ENCODE results near the gene ASPA.
"Not testable (repeated sequence)": the region's sequence is repeated elsewhere in the genome, so short reads cannot be mapped to it uniquely, and the experiment has no call there.

Gene ASPA

GRCh38 chr17:3475812-3476610 lies at the start of gene ASPA:
Gene ASPA, plus strand, starts transcription at chr17:3475997. Its CDS starts 163 bp downstream, at chr17:3476160.
- no peak for DNase-seq (ENCODE audit: low read depth, low spot score)

GRCh38 chr17:3433215-3433614 lies 42.6 kb upstream of the ASPA start:
- DNase-seq (ENCODE audit: low read depth, low spot score), result not testable (repeated sequence)

DNA sequence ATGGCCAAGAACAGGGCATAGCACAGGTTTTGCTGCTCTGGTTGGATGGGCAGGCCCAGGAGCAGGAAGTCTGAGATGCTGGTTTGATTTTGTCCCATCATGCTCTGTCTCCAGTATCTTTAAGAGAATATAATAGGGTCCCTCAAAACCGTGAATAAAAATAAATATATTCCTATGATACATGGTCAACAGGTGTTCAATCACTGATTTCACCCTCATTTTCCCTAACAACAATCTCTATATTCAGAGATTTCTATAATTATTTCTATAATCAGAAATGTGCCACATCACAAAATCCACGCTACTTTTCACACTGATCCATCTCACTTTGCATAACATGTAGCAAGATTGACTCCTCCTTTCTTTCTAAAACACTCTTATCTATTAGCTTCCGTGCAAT lies 42.1 kb upstream of the ASPA start, which contains the start of gene OR1E2:
Gene OR1E2 (minus strand): TSS at position 101 of the 400 bp plus-strand sequence. CDS start 0 bp downstream, at position 101.
- no peak for DNase-seq (ENCODE audit: low read depth, low spot score)

GRCh38 chr17:3438368-3438767 lies 37.4 kb upstream of the ASPA start:
- no peak for DNase-seq (ENCODE audit: low read depth, low spot score)

- no peak for DNase-seq (ENCODE audit: low read depth, low spot score)
Measured at GRCh38 chr17:3440451-3440850, 35.3 kb upstream of the ASPA start.

GRCh38 chr17:3447625-3448024 lies 28.2 kb upstream of the ASPA start:
- no peak for DNase-seq (ENCODE audit: low read depth, low spot score)

DNA sequence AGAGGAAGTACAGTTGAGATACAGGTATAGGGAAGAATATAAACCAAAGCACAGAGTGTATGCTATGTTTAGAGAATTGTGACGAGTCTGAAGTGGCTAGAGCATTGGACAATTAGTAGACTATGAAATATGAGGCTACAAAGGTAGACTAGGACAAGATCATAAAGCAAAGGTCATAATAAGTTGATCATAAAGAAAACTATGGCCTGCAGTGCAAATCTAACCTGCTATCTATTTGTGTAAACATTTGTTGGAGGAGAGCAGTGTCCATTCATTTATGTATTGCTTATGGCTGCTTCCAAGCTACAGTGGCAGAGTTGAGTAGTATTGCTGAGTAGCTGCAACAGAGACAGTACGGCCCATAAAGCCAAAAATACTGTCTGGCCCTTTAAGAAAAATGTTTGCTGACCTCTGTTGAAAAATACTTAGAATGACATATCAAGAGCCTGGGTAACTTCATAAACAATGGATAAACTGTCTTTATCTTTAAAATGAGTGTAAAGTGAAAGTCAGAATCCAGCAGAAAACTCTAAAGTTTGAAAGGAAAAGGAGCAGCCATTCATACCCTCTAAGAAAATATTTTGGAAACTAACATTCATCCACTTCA lies 27.6 kb upstream of the ASPA start:
- no peak for DNase-seq (ENCODE audit: low read depth, low spot score)

- DNase-seq (ENCODE audit: low read depth, low spot score), result not testable (repeated sequence)
Measured at GRCh38 chr17:3466355-3466754, 9.4 kb upstream of the ASPA start.

DNA sequence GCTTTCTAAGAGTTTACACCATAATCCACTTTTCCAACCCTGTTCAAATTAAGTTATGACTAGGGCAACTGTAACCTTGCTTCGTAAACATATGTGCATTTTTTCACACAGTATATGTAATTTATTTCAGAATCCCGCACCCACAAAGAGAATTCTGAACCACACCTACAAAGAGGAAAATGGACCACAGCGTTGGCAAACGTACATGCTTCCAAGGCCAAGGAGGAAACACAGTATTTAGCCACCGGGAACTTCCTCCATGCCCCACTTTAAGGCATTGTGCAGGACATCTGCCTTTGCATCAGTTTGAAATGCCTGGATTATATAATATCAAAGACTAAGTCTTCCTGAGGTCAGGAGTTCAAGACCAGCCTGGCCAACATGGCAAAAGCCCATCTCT lies 6.3 kb upstream of the ASPA start:
- DNase-seq (ENCODE audit: low read depth, low spot score), result no peak

- DNase-seq (ENCODE audit: low read depth, low spot score), result no peak
Measured at GRCh38 chr17:3471599-3471998, 4.2 kb upstream of the ASPA start, which contains the start of gene SPATA22. Gene SPATA22, minus strand, starts transcription at chr17:3471819. Its CDS starts 2,494 bp downstream, at chr17:3469325.

GRCh38 chr17:3472137-3472536 lies 3.7 kb upstream of the ASPA start:
- no peak for DNase-seq (ENCODE audit: low read depth, low spot score)

- no peak for DNase-seq (ENCODE audit: low read depth, low spot score)
Measured at GRCh38 chr17:3474212-3474611, 1.6 kb upstream of the ASPA start.

- DNase-seq (ENCODE audit: low read depth, low spot score), result no peak
Measured at GRCh38 chr17:3475251-3475685, 529 bp upstream of the ASPA start.

GRCh38 chr17:3479988-3480387 lies 4.2 kb downstream of the ASPA start:
- DNase-seq (ENCODE audit: low read depth, low spot score), result no peak

DNA sequence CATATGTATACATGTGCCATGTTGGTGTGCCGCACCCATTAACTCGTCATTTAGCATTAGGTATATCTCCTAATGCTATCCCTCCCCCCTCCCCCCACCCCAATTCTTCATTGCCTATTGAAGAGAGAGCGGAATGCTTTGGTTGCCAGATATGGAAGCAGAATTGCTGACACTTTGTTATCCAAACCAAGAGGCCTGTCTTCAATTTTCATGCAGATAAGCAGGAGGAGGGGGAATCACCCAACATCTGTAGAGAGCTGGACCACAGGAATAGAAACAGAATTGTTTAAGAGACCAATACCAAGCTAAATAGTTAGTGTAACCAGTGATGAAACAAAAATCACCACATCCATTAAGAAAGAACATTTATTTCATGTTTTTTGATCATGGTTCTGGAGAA lies 7.1 kb downstream of the ASPA start:
- DNase-seq (ENCODE audit: low read depth, low spot score), result no peak

DNA sequence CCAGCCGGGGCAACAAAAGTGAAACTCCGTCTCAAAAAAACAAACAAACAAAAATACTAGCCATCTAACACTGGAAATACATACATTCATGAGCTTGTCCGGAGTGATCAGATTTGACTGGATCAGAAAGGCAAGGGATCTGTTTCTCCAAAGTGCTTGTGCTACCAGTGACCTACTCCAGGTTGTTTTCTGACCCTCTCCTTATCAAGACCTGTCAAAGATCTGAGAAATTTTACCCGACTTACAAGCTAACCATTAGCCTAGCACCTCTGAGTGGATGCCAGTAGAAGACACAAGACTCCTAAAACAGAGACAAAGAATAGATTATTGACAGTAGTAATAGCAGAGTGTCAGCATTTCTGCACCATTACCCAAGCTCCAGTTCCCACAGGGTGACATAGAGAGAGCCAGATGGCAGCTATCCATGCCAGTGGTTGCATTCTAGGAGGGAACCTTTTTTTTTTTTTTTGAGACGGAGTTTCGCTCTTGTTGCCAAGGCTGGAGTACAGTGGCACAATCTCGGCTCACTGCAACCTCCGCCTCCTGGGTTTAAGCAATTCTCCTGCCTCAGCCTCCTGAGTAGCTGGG lies 9.8 kb downstream of the ASPA start:
- no peak for DNase-seq (ENCODE audit: low read depth, low spot score)

DNA sequence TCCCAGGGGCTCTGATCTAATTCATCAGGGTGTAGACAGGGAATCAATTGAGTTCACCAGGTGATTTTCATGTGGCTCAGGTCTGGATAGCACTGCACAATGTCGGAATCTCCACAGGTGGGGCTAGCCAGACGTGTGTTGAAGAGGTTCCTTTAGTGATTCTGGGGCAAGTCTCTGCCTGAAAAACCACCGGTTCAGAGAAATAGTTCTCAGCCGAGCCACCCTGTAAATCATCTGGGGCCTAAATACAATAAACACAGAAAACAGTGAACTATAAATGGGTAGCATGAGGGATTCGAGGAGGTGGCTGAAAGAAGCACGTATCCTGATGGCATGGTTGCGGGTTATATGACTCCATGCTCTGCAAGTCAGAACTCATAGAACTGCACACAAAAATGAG lies 21.3 kb downstream of the ASPA start:
- DNase-seq (ENCODE audit: low read depth, low spot score), result no peak

DNA sequence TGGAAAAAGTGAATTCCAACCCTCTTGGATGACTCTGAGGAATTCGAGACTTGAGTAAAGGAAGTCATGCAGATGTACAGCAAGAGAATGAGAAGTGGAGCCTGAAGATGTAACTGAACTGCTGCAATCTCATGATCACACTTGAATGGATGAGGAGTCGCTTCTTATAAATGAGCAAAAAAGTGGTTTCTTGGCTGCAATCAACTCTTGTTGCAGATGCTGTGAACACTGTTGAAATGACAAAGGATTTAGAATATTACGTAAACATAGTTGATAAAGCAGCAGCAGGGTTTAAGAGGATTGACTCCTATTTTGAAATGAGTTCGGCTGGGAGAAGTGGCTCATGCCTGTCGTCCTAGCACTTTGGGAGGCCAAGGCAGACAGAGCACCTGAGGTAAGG lies 25.5 kb downstream of the ASPA start:
- DNase-seq (ENCODE audit: low read depth, low spot score), result no peak

- no peak for DNase-seq (ENCODE audit: low read depth, low spot score)
Measured at GRCh38 chr17:3502466-3502865, 26.7 kb downstream of the ASPA start.

DNA sequence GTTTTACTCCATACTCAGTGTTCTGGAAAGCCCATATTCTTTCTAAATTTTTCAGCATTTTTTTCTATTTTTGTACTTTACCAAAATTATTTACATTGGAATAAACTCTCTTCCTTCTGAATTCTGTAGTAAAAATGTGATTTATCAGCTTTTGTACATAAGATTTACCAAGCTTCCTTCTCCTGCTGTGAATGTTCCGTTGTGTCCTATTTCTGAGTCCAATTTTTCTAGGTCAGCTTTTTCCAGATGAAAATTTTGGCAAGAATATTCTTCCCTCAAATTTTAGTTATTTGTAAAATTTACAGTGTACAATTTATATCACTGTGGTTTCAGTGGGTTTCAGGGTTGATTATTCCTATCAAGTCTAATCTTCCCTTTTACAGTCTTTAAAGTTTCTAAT lies 27.5 kb downstream of the ASPA start:
- DNase-seq (ENCODE audit: low read depth, low spot score), result no peak

GRCh38 chr17:3505008-3505407 lies 29.2 kb downstream of the ASPA start:
- DNase-seq (ENCODE audit: low read depth, low spot score), result no peak

DNA sequence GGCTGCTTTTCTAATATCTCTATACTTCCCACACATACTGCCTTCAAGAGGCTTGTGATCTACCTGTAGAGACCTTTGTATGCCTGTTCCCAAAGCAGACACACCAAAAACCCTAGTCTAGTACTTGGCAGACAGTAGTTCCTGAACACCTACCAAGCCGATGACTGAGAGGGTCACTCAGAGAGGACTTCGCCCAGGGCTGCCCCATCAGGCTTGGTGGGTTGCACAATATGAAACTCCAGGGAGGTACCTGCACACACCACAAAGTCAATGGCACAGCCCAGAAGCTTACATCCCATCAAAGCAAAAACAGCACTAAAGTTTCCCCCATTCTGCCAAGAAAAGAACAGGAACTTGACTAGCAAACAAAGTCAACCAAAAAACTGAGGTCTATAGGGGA lies 30.3 kb downstream of the ASPA start:
- no peak for DNase-seq (ENCODE audit: low read depth, low spot score)

DNA sequence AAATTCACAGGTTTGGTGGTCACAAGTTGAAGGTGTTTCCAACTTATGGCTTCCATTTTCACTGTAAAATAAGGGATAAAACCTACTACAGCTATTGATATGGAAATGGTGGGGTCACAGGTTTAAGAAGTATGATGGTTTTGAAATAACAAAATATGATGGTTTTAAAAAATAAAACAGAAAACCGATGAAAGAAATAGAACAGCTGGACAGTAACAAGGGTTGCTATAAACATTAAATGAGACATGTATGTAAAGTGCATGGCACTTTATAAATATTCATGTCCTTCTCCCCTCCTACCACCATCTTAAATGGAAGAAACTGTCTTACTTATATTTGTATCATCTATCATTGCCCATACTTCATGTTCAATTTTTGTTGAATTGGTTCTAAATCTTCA lies 31.3 kb downstream of the ASPA start:
- no peak for DNase-seq (ENCODE audit: low read depth, low spot score)
